Mononuclear cell (primary cell): ENCODE measurements around the gene ST3GAL5. TPM values are rescaled to one million over a fixed set of nuclear protein-coding genes. Genes with fewer than 3 reads are reported as not detected.
"Not testable (repeated sequence)": the region's sequence is repeated elsewhere in the genome, so short reads cannot be mapped to it uniquely, and the experiment has no call there.

ENCODE experiments used
- H3K27me3 ChIP-seq: 2 replicates; pipeline ENCODE4 v1.6.0; 2011; ENCODE audit warnings: low read length, control low read depth; ENCODE audit not compliant: insufficient read depth
- H3K4me1 ChIP-seq: 2 replicates; pipeline ENCODE4 v1.5.1; 2011; ENCODE audit warnings: mild to moderate bottlenecking, low read length, control low read depth; ENCODE audit not compliant: insufficient read depth
- H3K4me3 ChIP-seq: 2 replicates; pipeline ENCODE4 v1.5.1; 2011; ENCODE audit warnings: mild to moderate bottlenecking, low read length, moderate library complexity
- H3K9me3 ChIP-seq: 2 replicates; pipeline ENCODE4 v1.5.1; 2011; ENCODE audit warnings: low read depth, mild to moderate bottlenecking, control low read depth, low read length
- total RNA-seq: library from RNA; depleted of rRNA; stranded (reverse); fragments of >200 nt; gene quantifications from one replicate; pipeline ENCODE4 v1.2.3, GENCODE V29; 2012

Gene ST3GAL5
- total RNA-seq, 1 donor: 54.7 TPM

DNA sequence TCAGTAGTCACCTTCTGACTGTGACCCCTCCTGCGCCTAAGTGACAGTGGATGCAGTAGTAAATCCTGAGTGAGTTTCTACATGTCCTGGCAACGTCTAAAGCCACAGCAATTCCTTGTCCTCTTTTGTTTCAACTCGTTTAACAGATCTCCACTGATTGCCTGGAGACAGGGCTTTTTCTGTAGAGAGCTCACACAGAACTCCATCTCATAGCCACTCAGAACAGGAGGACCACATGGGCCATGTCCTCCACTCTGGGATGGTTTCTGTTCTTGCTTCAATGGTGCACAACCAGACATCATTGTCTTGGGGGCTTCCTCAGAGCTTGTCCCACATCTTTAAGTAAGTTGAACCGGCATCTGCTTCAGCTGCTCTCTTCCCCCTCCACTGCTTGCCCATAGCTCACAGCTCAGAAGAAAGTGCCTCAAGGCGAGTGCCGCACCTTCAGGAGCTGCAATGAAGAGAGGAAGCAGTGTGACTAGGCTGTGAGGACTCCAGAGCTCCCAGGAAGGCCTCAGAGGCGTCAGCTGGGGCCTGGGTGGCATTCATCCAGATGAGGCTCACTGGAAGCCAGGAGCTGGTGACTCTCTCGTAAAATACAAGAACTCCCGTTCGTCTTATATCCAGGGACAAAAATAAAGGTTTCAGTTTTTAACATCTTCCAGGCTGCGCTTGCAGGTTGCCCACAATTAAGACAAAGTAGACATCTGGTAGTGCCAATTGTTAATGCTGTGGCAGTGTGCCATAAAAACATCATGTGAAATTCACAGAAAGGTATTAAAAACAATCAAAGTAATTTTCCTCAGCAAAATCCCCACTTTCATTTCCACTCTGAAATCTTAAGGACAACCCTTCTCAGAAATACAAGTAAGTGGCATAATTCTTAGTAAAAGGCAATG, 37.3 kb downstream of the ST3GAL5 start:
- Histone ChIP-seq H3K4me1 (peaks cover 60% of the 10 kb centered on the region), H3K4me3 (no peak overlapping the region), H3K9me3 (no peaks in the 10 kb centered on the region), H3K27me3 (no peaks in the 10 kb centered on the region)

- Histone ChIP-seq H3K4me3 (no peak overlapping the region), H3K27me3 (no peaks in the 10 kb centered on the region), H3K9me3 (no peaks in the 10 kb centered on the region), H3K4me1 (peaks cover 60% of the 10 kb centered on the region)
Observed at GRCh38 chr2:85850451-85850850, 38.3 kb downstream of the ST3GAL5 start.

DNA sequence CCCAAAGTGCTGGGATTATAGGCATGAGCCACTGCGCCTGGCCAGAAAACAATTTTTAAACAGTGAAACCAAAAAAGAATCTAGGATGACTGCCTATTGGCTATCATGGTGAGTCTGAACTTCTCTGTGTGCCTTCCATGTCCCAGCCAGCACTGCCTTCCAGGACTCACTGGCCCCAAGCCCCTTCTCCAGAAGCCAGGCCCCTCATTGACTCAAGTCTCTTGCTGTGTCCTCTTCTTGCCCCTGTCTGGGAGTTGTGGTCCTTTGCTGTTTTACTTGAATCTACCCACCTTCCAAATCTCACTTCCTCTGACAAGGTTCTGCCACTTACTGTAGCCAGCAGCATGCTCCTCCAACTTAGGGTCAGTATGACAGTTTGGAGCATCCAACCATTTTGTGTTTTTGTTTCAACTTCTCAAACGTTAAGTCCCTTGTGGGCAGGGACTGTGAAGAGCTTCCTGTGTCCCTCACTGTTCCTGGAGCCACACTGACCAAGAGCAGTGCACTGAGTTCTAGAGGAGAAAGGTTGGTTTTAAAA, 41.7 kb downstream of the ST3GAL5 start:
- Histone ChIP-seq H3K4me1 (peaks cover 29% of the 10 kb centered on the region), H3K9me3 (no peaks in the 10 kb centered on the region), H3K4me3 (no peak overlapping the region), H3K27me3 (no peaks in the 10 kb centered on the region)

DNA sequence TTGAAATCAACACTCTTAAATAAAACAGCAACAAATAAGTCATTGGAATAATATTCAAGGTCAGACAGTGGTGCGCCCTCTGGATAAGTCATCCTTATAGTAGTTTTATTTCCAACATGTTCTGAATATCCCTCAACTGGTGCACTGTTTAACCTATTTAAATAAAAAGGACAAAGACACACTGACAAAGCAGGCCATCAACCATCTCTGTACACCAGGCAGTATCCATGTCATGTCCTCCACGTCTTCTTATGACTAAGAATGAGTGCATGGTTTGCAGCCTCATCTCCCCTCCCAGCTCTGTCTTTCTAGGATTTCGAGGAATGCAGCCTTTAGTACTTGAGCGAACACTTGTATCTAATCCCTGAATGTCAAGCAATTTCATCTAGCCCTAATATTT, 42.4 kb downstream of the ST3GAL5 start:
- Histone ChIP-seq H3K4me1 (peaks cover 21% of the 10 kb centered on the region), H3K27me3 (no peaks in the 10 kb centered on the region), H3K9me3 (no peaks in the 10 kb centered on the region), H3K4me3 (no peak overlapping the region)

GRCh38 chr2:85844486-85844885, 44.3 kb downstream of the ST3GAL5 start:
- H3K9me3 ChIP-seq: no peaks in the 10 kb centered on the region
- peaks cover 6% of the 10 kb centered on the region for H3K4me1 ChIP-seq
- no peaks in the 10 kb centered on the region for H3K27me3 ChIP-seq
- H3K4me3 ChIP-seq: no peak overlapping the region

DNA sequence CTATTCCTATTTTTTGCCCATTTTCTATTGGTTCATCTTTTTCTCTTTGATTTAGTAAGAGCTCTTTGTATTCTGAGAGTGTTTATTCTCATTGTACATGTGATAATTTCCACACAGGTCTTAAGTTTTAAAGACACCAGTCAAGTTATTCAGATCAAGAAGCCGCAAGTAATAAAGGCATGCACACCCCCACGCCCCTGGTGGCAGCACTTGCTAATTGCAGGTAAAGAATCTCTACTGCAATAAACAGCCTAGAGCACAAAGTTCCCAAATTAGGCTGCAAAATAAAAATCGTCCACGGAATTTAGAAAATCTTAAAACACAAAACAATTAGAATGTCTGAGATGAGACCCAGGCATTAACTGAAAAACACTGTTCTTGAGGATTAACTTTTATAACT, 45.2 kb downstream of the ST3GAL5 start:
- H3K4me1 ChIP-seq: peaks cover 6% of the 10 kb centered on the region
- H3K27me3 ChIP-seq: no peaks in the 10 kb centered on the region
- no peaks in the 10 kb centered on the region for H3K9me3 ChIP-seq
- no peak overlapping the region for H3K4me3 ChIP-seq

- H3K4me1 ChIP-seq: no peaks in the 10 kb centered on the region
- no peak overlapping the region for H3K4me3 ChIP-seq
- H3K27me3 ChIP-seq: no peaks in the 10 kb centered on the region
- H3K9me3 ChIP-seq: no peaks in the 10 kb centered on the region
Observed at GRCh38 chr2:85840091-85840490, 48.7 kb downstream of the ST3GAL5 start.

DNA sequence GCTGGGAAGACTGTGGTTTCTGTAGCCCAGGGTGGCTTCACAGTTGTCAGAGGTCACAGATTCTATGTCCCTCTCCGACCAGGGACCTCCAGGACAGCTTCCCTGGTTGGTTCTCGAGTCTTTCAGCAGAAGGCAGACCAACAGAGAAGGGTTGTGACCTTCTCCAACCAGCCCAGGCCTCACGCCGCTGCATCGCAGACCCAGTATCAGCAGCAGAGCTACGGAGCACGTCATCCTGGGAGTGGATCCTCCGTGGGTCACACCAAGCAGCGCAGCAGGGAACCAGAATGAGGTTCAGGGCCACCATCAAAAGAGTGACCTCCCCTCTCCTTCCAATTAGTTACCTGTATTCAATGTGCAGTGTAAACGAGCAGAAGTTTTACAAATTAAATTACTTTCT, 49.3 kb downstream of the ST3GAL5 start:
- H3K4me3 ChIP-seq: no peak overlapping the region
- H3K4me1 ChIP-seq: no peaks in the 10 kb centered on the region
- H3K9me3 ChIP-seq: no peaks in the 10 kb centered on the region
- H3K27me3 ChIP-seq: no peaks in the 10 kb centered on the region

- Histone ChIP-seq H3K27me3 (no peaks in the 10 kb centered on the region), H3K4me1 (no peaks in the 10 kb centered on the region), H3K4me3 (no peak overlapping the region), H3K9me3 (no peaks in the 10 kb centered on the region)
Observed at GRCh38 chr2:85838641-85839040, 50.1 kb downstream of the ST3GAL5 start.

DNA sequence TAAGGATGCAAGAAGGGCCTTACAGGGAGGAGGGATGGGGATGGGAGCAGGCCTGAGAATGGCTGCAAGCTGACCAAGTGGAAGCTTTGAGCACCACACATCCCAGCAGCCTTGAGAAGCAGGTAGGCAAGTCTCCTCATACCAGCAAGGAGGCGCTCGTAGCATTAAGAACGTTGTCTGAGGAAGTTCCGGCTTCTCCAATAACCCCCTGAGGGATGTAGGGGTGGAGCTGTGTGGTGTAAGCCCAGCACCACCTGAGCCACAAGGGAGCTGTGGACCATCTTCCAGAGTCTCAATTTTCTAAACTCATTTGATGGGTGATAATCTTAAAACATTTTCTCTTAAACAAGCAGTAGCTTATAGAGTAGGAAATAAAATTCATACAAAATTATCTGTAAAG, 50.6 kb downstream of the ST3GAL5 start:
- Histone ChIP-seq H3K9me3 (no peaks in the 10 kb centered on the region), H3K4me3 (no peak overlapping the region), H3K27me3 (no peaks in the 10 kb centered on the region), H3K4me1 (no peaks in the 10 kb centered on the region)

DNA sequence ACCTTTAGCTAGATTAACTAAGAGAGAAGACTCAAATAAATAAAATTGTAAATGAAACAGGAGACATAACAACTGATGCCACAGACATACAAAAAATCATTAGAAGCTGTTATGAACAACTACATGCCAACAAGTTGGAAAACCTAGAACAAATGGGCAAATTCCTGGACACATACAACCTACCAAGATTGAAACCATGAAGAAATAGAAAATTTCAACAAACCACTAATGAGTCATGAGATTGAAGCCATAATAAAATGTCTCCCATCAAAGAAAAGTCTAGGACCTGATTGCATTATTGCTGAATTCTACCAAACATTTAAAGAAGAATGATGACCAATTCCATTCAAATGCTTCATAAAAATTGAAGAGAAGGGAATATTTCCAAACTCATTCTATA, 54.3 kb downstream of the ST3GAL5 start:
- H3K4me3 ChIP-seq: no peak overlapping the region
- no peaks in the 10 kb centered on the region for H3K27me3 ChIP-seq
- no peaks in the 10 kb centered on the region for H3K4me1 ChIP-seq
- no peaks in the 10 kb centered on the region for H3K9me3 ChIP-seq

DNA sequence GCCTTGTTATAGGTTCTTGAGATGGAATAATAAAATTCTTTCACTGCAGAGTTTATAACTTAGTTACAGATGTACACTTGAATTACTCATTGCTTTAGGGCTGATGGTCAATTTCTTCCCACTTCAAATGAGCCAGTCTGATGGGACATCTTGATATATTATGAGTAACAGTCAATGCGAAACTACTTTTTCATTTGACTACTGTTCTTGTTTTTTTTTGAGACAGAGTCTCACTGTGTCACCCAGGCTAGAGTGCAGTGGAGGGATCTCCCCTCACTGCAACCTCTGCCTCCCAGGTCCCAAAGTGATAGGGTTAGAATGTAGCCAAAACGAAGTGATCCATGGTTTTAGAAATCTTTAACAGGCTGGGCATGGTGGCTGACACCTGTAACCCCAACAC, 57.1 kb downstream of the ST3GAL5 start:
- Histone ChIP-seq H3K9me3 (no peaks in the 10 kb centered on the region), H3K4me3 (no peak overlapping the region), H3K4me1 (peaks cover 6% of the 10 kb centered on the region), H3K27me3 (no peaks in the 10 kb centered on the region)

DNA sequence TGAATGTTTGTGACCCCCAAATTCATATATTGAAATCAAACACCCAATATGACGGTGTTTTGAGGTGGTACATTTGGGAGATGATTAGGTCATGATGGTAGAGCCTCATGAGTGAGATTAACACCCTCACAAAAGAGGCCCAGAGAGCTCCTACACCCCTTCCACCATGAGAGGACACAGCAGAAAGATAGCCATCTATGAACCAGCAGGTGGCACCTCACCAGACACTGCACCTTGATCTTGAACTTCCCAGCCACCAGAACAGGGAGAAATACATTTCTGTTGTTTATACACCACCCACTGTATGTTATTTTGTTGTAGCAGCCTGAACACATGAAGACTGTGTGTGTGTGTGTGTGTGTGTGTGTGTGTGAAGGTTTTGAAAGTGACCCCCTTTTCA, 58.1 kb downstream of the ST3GAL5 start:
- H3K4me3 ChIP-seq: no peak overlapping the region
- peaks cover 6% of the 10 kb centered on the region for H3K4me1 ChIP-seq
- H3K27me3 ChIP-seq: no peaks in the 10 kb centered on the region
- no peaks in the 10 kb centered on the region for H3K9me3 ChIP-seq

DNA sequence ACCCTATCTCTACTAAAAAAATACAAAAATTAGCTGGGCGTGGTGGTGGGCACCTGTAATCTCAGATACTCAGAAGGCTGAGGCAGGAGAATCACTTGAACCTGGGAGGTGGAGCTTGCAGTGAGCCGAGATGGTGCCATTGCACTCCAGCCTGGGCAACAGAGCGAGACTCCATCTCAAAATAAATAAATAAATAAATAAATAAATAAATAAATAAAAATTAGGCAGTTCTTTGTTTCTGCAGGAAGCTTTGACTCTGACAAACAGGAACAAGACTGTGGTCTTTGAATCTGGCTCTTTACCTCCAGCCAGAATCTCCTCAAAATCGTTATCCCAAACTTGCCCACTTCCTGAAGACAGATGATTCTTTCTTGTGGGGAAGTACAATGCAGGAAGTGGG, 59.4 kb downstream of the ST3GAL5 start:
- H3K9me3 ChIP-seq, H3K27me3 ChIP-seq, H3K4me3 ChIP-seq, H3K4me1 ChIP-seq: not testable (repeated sequence)

DNA sequence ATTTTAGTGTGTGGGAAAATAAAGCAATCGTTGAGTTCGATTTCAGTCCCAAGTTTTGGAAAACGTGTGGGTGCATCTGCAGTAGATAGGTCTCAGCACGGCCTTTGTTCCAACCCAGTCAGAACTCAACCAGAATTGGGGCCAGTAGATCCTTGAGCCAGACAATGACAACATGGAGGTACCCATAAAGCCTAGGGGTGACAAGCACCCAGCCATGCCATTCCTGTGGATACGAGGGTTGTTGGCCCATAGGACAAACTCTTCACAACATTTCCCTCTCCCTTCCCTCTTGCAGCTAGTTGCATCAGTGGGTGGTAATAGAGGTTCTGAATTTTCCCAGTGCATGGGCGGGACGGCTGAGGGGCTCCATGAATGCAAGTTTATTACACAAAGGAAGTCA, 60.1 kb downstream of the ST3GAL5 start:
- H3K9me3 ChIP-seq: no peaks in the 10 kb centered on the region
- H3K27me3 ChIP-seq: no peaks in the 10 kb centered on the region
- peaks cover 6% of the 10 kb centered on the region for H3K4me1 ChIP-seq
- no peak overlapping the region for H3K4me3 ChIP-seq
